ENCODE measurements around the gene CMA1. TPM values are rescaled to one million over a fixed set of nuclear protein-coding genes. Genes with fewer than 3 reads are reported as not detected.

The CMA1 gene
- total and polyA plus RNA-seq, 2 of the 8 experiments (the other 6 are each of a cell fraction or from before 2014, with no cell fraction given): not detected

GRCh38 chr14:24475261-24475660 lies 32.8 kb downstream of the CMA1 start:
- Histone ChIP-seq H3K27ac (ENCODE audit: low read depth, low read length) (no peak overlapping the region), H2BK5ac (ENCODE audit: low read depth, low read length) (no peak overlapping the region), H3K9me3 (ENCODE audit: insufficient read depth in 2 of 2, low read depth in 1 of 2, low read length in 1 of 2) (no peaks in the 10 kb centered on the region; a peak in 1 of 4 replicates), H2AFZ (ENCODE audit: low read length) (no peak overlapping the region), H3K4me2 (ENCODE audit: insufficient read depth in 1 of 2, low read depth in 2 of 2, low read length in 2 of 2) (no peak overlapping the region), H3K23me2 (ENCODE audit: low read depth, low read length) (no peaks in the 10 kb centered on the region), H3K56ac (replicated peaks; ENCODE audit: insufficient read length, low read depth, low read length) (no peak overlapping the region), H2BK120ac (replicated peaks; ENCODE audit: low read depth, low read length) (no peak overlapping the region), H3K27me3 (replicated peaks in 1 of 4; ENCODE audit: control insufficient read depth in 3 of 4, extremely low read depth in 1 of 4, insufficient read depth in 3 of 4, low read length in 3 of 4) (no peaks in the 10 kb centered on the region), H2BK15ac (ENCODE audit: low read length) (no peak overlapping the region), H3K14ac (ENCODE audit: insufficient read length) (no peak overlapping the region), H3K79me2 (ENCODE audit: control insufficient read depth in 1 of 2, insufficient read depth in 2 of 2, low read length in 2 of 2) (no peaks in the 10 kb centered on the region), H4K20me1 (replicated peaks in 1 of 2; ENCODE audit: control insufficient read depth in 1 of 2, insufficient read depth in 2 of 2, low read length in 2 of 2) (no peaks in the 10 kb centered on the region), H4K5ac (ENCODE audit: insufficient read length, low read depth, low read length) (no peak overlapping the region), H3K4me1 (replicated peaks in 1 of 4; ENCODE audit: control insufficient read depth in 3 of 4, insufficient read depth in 4 of 4, low read length in 3 of 4) (no peaks in the 10 kb centered on the region), H3K79me1 (ENCODE audit: low read depth, low read length) (no peaks in the 10 kb centered on the region), H3K9ac (replicated peaks in 1 of 4; ENCODE audit: extremely low read depth in 1 of 4, low read depth in 3 of 4, low read length in 3 of 4) (no peak overlapping the region), H2BK20ac (ENCODE audit: low read length) (no peak overlapping the region), H4K8ac (ENCODE audit: extremely low read depth, insufficient read depth, low read length) (no peak overlapping the region; the same call in 1 of the 2 replicates), H2AK5ac (ENCODE audit: low read depth, low read length) (no peak overlapping the region), H3K36me3 (ENCODE audit: control insufficient read depth in 2 of 4, insufficient read depth in 4 of 4, low read length in 3 of 4) (no peaks in the 10 kb centered on the region), H3K4ac (replicated peaks; ENCODE audit: insufficient read length, low read depth, low read length) (no peak overlapping the region), H2BK12ac (ENCODE audit: low read depth, low read length) (no peak overlapping the region), H4K91ac (replicated peaks; ENCODE audit: insufficient read length, low read length) (no peak overlapping the region), H3K4me3 (ENCODE audit: extremely low read depth in 1 of 4, insufficient read depth in 2 of 4, low read depth in 3 of 4, low read length in 4 of 4) (no peak overlapping the region), H3K18ac (ENCODE audit: extremely low read depth, low read length) (no peak overlapping the region), H3K23ac (ENCODE audit: insufficient read length) (no peak overlapping the region)
- POLR2A ChIA-PET (ENCODE audit: partially characterized antibody): no interaction called here
- CTCF ChIA-PET (ENCODE audit: partially characterized antibody): interaction anchor here (0.6 kb wide), 1 partner anchor 154 kb away, joined by 3 read pairs; no protein-coding TSS in a partner anchor
- FAIRE-seq: no peak
- DNase-seq (ENCODE audit: low read depth in 1 of 2, low spot score in 2 of 2): no peak
- WGBS, 2 experiments (ENCODE audit: extremely low coverage in 1 of 2, insufficient coverage in 1 of 2, insufficient read length in 1 of 2, insufficient replicate concordance in 2 of 2, low coverage in 1 of 2, low lambda C conversion rate in 2 of 2, missing lambda C conversion rate in 1 of 2): 87% methylated on average over 4 of the region's 4 CpGs; no CpG with 5 or more reads in 1 of the 2 experiments
- TF ChIP-seq SP4 (IDR thresholded peaks at IDR 0.05; ENCODE audit: low read length): no peak
- TF ChIP-seq BCL11A (IDR thresholded peaks at IDR 0.05; ENCODE audit: low read depth in 2 of 2, low read length in 2 of 2): no peak
- TF ChIP-seq SIRT6 (IDR thresholded peaks at IDR 0.05; ENCODE audit: low read length): no peak

All from H1 (cell line).